HCT116 (cell line): Measurements from ENCODE around the gene ZNF787. TPM values are rescaled to one million over a fixed set of nuclear protein-coding genes. Genes with fewer than 3 reads are reported as not detected.

Source experiments
- ATAC-seq: fragments of 200-7000 bp; cut with Tn5 transposase; 2 replicates; pipeline ENCODE4 v1.9.1; 2020; ENCODE audit warnings: mild to moderate bottlenecking, moderate library complexity
- BruUV-seq: library from RNA; stranded (reverse); fragments of 400-500 nt; replicated peaks from 2 replicates; lab custom pipeline; 2021; lab: Mats Ljungman, UMichigan
- CTCF ChIA-PET: fragments of 300-600 bp; sonication (Branson Sonifier 250); formaldehyde crosslinking; loops from one replicate; lab custom pipeline; 2021; ENCODE audit warnings: antibody characterized with exemption; lab: Charles Lee
- POLR2A ChIA-PET: fragments of 300-600, 350-600 bp; sonication (Branson Sonifier 250); formaldehyde crosslinking; loops from one replicate; lab custom pipeline; 2021; ENCODE audit warnings: antibody characterized with exemption; lab: Charles Lee
- RAD21 ChIA-PET, 2 experiments: fragments of 300-600 bp; sonication (Branson Sonifier 250); formaldehyde crosslinking; loops; one replicate each; lab custom pipeline; 2023; ENCODE audit warnings: low total read pairs in 2 of 2; ENCODE audit not compliant: uncharacterized antibody in 2 of 2, unreplicated experiment in 2 of 2, low non-redundant PET in 1 of 2; lab: Charles Lee
- DNase-seq: peaks from one replicate; pipeline ENCODE4 v3.0.0-alpha.2; 2010; ENCODE audit warnings: low read depth, low spot score
- H2AFZ ChIP-seq: fragments of 200-600 bp; shearing (Covaris generic), sonication (generic); 2 replicates; pipeline ENCODE4 v1.6.1; 2017; ENCODE audit warnings: low read depth, mixed run types, mixed read lengths, antibody characterized with exemption, low read length; ENCODE audit not compliant: poor library complexity, severe bottlenecking
- H3K27ac ChIP-seq: 2 replicates; pipeline ENCODE4 v1.5.1; 2012; ENCODE audit warnings: low read depth, low read length
- H3K27me3 ChIP-seq: fragments of 200-600 bp; sonication (generic); 2 replicates; pipeline ENCODE4 v1.6.1; 2016; ENCODE audit warnings: mixed run types, low read length, mixed read lengths; ENCODE audit not compliant: insufficient read depth
- H3K36me3 ChIP-seq, 2 experiments: fragments of 200-500 bp in 1 of 2; fragments of 200-600 bp in 1 of 2; sonication (Bioruptor generic) in 1 of 2; sonication (generic) in 1 of 2; 2 replicates each; pipeline versions ENCODE4 v1.5.1 to v1.6.1; 2014 to 2016; ENCODE audit warnings: low read length in 2 of 2, inconsistent platforms in 1 of 2, mixed read lengths in 1 of 2, mixed run types in 1 of 2; ENCODE audit not compliant: insufficient read depth in 2 of 2, control insufficient read depth in 1 of 2
- H3K4me1 ChIP-seq, 2 experiments: fragments of 200-600 bp in 1 of 2; sonication (generic) in 1 of 2; 2 replicates each; pipeline versions ENCODE4 v1.5.1 to v1.6.1; 2012 to 2017; ENCODE audit warnings: low read length in 2 of 2, inconsistent platforms in 1 of 2, mild to moderate bottlenecking in 1 of 2, mixed read lengths in 1 of 2, mixed run types in 1 of 2, moderate library complexity in 1 of 2; ENCODE audit not compliant: insufficient read depth in 2 of 2, control insufficient read depth in 1 of 2
- H3K4me2 ChIP-seq: fragments of 200-600 bp; sonication (generic); 2 replicates; pipeline ENCODE4 v1.6.1; 2017; ENCODE audit warnings: mixed run types, low read length, mixed read lengths
- H3K4me3 ChIP-seq, 2 experiments: fragments of 200-600 bp in 1 of 2; sonication (generic) in 1 of 2; replicated peaks in 1 of 2; 2 replicates each; pipeline ENCODE4 v1.5.1; 2011 to 2016; ENCODE audit warnings: low read length in 2 of 2, control low read depth in 1 of 2, low read depth in 1 of 2, mild to moderate bottlenecking in 1 of 2, mixed read lengths in 1 of 2, mixed run types in 1 of 2
- H3K79me2 ChIP-seq: fragments of 200-600 bp; sonication (generic); 2 replicates; pipeline ENCODE4 v1.6.1; 2017; ENCODE audit warnings: mild to moderate bottlenecking, mixed run types, low read length, moderate library complexity, mixed read lengths; ENCODE audit not compliant: insufficient read depth
- H3K9ac ChIP-seq: fragments of 200-600 bp; sonication (generic); 2 replicates; pipeline ENCODE4 v1.6.1; 2016; ENCODE audit warnings: low read length, mixed read lengths
- H3K9me2 ChIP-seq: fragments of 200-600 bp; sonication (generic), shearing (Covaris generic); 2 replicates; pipeline ENCODE4 v1.6.1; 2017; ENCODE audit warnings: mixed run types, mild to moderate bottlenecking, moderate library complexity; ENCODE audit not compliant: insufficient read depth
- H3K9me3 ChIP-seq, 2 experiments: fragments of 200-500 bp in 1 of 2; fragments of 200-600 bp in 1 of 2; sonication (Bioruptor generic) in 1 of 2; sonication (generic) in 1 of 2; 2 replicates each; pipeline ENCODE4 v1.6.1; 2014 to 2017; ENCODE audit warnings: low read length in 2 of 2, mixed read lengths in 2 of 2, inconsistent platforms in 1 of 2, low read depth in 1 of 2, mild to moderate bottlenecking in 1 of 2, mixed run types in 1 of 2, moderate library complexity in 1 of 2; ENCODE audit not compliant: control insufficient read depth in 1 of 2, insufficient read depth in 1 of 2
- H4K20me1 ChIP-seq: fragments of 200-600 bp; sonication (generic), shearing (Covaris generic); 2 replicates; pipeline ENCODE4 v1.6.1; 2017; ENCODE audit warnings: mixed run types, mild to moderate bottlenecking, moderate library complexity; ENCODE audit not compliant: insufficient read depth
- CBX3 ChIP-seq: IDR thresholded peaks from 2 replicates; pipeline ENCODE4 v1.6.1; 2012; ENCODE audit warnings: low read depth
- CEBPB ChIP-seq: IDR thresholded peaks from 2 replicates; pipeline ENCODE4 v1.6.1; 2012; ENCODE audit warnings: low read depth
- EGR1 ChIP-seq: IDR thresholded peaks from 2 replicates; pipeline ENCODE4 v1.6.1; 2012; ENCODE audit warnings: low read depth
- ELF1 ChIP-seq: IDR thresholded peaks from 2 replicates; pipeline ENCODE4 v1.6.1; 2012; ENCODE audit warnings: low read depth, borderline replicate concordance
- EZH2 ChIP-seq: fragments of 200-600 bp; sonication (generic); IDR thresholded peaks from 2 replicates; pipeline ENCODE4 v1.6.1; 2017; ENCODE audit warnings: antibody characterized with exemption, mixed run types
- EZH2phosphoT487 ChIP-seq: fragments of 200-600 bp; IDR thresholded peaks from 2 replicates; pipeline ENCODE4 v1.6.1; 2018; ENCODE audit warnings: antibody characterized with exemption, borderline replicate concordance
- FOSL1 ChIP-seq: IDR thresholded peaks from 2 replicates; pipeline ENCODE4 v1.6.1; 2012; ENCODE audit warnings: low read depth
- JUND ChIP-seq: IDR thresholded peaks from 2 replicates; pipeline ENCODE4 v1.6.1; 2012
- POLR2A ChIP-seq: IDR thresholded peaks from 2 replicates; pipeline ENCODE4 v1.7.0; 2011; ENCODE audit warnings: borderline replicate concordance; ENCODE audit not compliant: insufficient read depth, insufficient read length; ENCODE audit errors: extremely low read depth
- POLR2AphosphoS5 ChIP-seq: IDR thresholded peaks from 2 replicates; pipeline ENCODE4 v1.6.1; 2011; ENCODE audit warnings: mild to moderate bottlenecking, low read depth, low read length, moderate library complexity
- RAD21 ChIP-seq: IDR thresholded peaks from 2 replicates; pipeline ENCODE4 v1.6.1; 2012; ENCODE audit warnings: low read depth, mild to moderate bottlenecking
- SIN3A ChIP-seq: IDR thresholded peaks from 2 replicates; pipeline ENCODE4 v1.6.1; 2012; ENCODE audit warnings: low read depth
- SP1 ChIP-seq: IDR thresholded peaks from 2 replicates; pipeline ENCODE4 v1.6.1; 2012; ENCODE audit warnings: low read depth
- SRF ChIP-seq: IDR thresholded peaks from 2 replicates; pipeline ENCODE4 v1.6.1; 2012; ENCODE audit warnings: low read depth
- YY1 ChIP-seq: IDR thresholded peaks from 2 replicates; pipeline ENCODE4 v1.6.1; 2011; ENCODE audit warnings: low read length, low read depth, moderate library complexity, mild to moderate bottlenecking; ENCODE audit not compliant: insufficient replicate concordance; ENCODE audit errors: extremely low read depth
- ZNF274 ChIP-seq: fragments of 200-500 bp; sonication (Bioruptor generic); IDR thresholded peaks from 2 replicates; pipeline ENCODE4 v1.6.1; 2014; ENCODE audit warnings: mild to moderate bottlenecking, low read depth, low read length, inconsistent platforms
- intact Hi-C: fragments of 100-400 bp; cut with micrococcal nuclease; formaldehyde crosslinking; loops from 2 replicates; pipeline ENCODE4 v1.10.0; 2022
- total RNA-seq: library from RNA; stranded (reverse); gene quantifications from one replicate; pipeline ENCODE4 v1.2.1, GENCODE V29; 2021; ENCODE audit not compliant: unreplicated experiment
- TF ChIP-seq, protein P1 (sequence below), 3 experiments: fragments of 200-600 bp in 1 of 3; sonication (generic) in 1 of 3; IDR thresholded peaks in 2 of 3; conservative IDR thresholded peaks in 1 of 3; 2 replicates each; pipeline ENCODE4 v1.5.1; 2012 to 2017; ENCODE audit warnings: low read depth in 2 of 3, low read length in 2 of 3, antibody characterized with exemption in 1 of 3, borderline replicate concordance in 1 of 3, control low read depth in 1 of 3, mild to moderate bottlenecking in 1 of 3, mixed read lengths in 1 of 3, mixed run types in 1 of 3, moderate library complexity in 1 of 3; ENCODE audit not compliant: insufficient read depth in 1 of 3
- TF ChIP-seq, protein P2 (sequence below): IDR thresholded peaks from 2 replicates; pipeline ENCODE4 v1.6.1; 2012
- TF ChIP-seq, protein P3 (sequence below): IDR thresholded peaks from 2 replicates; pipeline ENCODE4 v1.6.1; 2012; ENCODE audit warnings: low read depth
- TF ChIP-seq, protein P4 (sequence below): IDR thresholded peaks from 2 replicates; pipeline ENCODE4 v1.6.1; 2011; ENCODE audit warnings: mild to moderate bottlenecking, low read length, moderate library complexity; ENCODE audit not compliant: insufficient replicate concordance; ENCODE audit errors: extremely low read depth

ZNF787 gene
- total RNA-seq, 1 experiment from 2014 or later, result 40.3 TPM

DNA sequence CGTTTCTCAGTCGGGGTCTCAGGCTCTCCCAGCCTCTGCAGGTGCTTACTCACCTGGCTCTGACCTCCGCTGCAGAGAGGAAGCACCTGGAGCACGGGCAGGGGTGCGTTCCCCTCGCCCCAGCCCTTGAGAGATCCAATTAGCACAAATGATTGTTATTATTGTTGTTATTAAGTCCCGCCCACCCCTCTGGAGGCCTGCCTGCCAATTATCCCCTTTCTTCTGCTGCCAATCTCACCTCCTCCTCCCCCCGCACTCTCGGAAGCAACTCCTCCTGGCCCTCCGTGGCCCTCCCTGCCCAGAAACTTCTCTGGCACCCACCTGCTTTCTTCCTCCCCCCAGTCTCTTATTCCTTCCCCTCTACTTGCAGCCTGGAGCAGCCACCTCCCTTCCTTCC lies 8.8 kb downstream of the ZNF787 start:
- DNase-seq (no peak), ATAC-seq (no peak)
- H3K36me3 ChIP-seq, result no peaks in the 10 kb centered on the region
- no TSS peak for BruUV-seq
- intact Hi-C loops, result no loop called here
- CTCF ChIA-PET, result no interaction called here
- no peak overlapping the region for H3K4me2 ChIP-seq
- RAD21 ChIA-PET, result no interaction called here
- TF ChIP-seq EZH2phosphoT487 (no peak), CEBPB (no peak), SP1 (no peak), ELF1 (no peak), JUND (no peak), SRF (no peak), YY1 (no peak), ZNF274 (no peak), POLR2AphosphoS5 (no peak), CBX3 (no peak), FOSL1 (no peak), POLR2A (no peak), EZH2 (no peak), RAD21 (no peak), EGR1 (no peak), SIN3A (no peak)
- TF ChIP-seq, protein P1, sequence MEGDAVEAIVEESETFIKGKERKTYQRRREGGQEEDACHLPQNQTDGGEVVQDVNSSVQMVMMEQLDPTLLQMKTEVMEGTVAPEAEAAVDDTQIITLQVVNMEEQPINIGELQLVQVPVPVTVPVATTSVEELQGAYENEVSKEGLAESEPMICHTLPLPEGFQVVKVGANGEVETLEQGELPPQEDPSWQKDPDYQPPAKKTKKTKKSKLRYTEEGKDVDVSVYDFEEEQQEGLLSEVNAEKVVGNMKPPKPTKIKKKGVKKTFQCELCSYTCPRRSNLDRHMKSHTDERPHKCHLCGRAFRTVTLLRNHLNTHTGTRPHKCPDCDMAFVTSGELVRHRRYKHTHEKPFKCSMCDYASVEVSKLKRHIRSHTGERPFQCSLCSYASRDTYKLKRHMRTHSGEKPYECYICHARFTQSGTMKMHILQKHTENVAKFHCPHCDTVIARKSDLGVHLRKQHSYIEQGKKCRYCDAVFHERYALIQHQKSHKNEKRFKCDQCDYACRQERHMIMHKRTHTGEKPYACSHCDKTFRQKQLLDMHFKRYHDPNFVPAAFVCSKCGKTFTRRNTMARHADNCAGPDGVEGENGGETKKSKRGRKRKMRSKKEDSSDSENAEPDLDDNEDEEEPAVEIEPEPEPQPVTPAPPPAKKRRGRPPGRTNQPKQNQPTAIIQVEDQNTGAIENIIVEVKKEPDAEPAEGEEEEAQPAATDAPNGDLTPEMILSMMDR (IDR thresholded peaks at IDR 0.05 in 2 of 3, conservative IDR thresholded peaks at IDR 0.05 in 1 of 3; ENCODE audit: borderline replicate concordance in 1 of 3, insufficient read depth in 1 of 3, low read depth in 2 of 3, low read length in 2 of 3), result no peak
- TF ChIP-seq, protein P2, sequence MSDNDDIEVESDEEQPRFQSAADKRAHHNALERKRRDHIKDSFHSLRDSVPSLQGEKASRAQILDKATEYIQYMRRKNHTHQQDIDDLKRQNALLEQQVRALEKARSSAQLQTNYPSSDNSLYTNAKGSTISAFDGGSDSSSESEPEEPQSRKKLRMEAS, result no peak
- TF ChIP-seq, protein P3, sequence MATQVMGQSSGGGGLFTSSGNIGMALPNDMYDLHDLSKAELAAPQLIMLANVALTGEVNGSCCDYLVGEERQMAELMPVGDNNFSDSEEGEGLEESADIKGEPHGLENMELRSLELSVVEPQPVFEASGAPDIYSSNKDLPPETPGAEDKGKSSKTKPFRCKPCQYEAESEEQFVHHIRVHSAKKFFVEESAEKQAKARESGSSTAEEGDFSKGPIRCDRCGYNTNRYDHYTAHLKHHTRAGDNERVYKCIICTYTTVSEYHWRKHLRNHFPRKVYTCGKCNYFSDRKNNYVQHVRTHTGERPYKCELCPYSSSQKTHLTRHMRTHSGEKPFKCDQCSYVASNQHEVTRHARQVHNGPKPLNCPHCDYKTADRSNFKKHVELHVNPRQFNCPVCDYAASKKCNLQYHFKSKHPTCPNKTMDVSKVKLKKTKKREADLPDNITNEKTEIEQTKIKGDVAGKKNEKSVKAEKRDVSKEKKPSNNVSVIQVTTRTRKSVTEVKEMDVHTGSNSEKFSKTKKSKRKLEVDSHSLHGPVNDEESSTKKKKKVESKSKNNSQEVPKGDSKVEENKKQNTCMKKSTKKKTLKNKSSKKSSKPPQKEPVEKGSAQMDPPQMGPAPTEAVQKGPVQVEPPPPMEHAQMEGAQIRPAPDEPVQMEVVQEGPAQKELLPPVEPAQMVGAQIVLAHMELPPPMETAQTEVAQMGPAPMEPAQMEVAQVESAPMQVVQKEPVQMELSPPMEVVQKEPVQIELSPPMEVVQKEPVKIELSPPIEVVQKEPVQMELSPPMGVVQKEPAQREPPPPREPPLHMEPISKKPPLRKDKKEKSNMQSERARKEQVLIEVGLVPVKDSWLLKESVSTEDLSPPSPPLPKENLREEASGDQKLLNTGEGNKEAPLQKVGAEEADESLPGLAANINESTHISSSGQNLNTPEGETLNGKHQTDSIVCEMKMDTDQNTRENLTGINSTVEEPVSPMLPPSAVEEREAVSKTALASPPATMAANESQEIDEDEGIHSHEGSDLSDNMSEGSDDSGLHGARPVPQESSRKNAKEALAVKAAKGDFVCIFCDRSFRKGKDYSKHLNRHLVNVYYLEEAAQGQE, result no peak
- TF ChIP-seq, protein P4, sequence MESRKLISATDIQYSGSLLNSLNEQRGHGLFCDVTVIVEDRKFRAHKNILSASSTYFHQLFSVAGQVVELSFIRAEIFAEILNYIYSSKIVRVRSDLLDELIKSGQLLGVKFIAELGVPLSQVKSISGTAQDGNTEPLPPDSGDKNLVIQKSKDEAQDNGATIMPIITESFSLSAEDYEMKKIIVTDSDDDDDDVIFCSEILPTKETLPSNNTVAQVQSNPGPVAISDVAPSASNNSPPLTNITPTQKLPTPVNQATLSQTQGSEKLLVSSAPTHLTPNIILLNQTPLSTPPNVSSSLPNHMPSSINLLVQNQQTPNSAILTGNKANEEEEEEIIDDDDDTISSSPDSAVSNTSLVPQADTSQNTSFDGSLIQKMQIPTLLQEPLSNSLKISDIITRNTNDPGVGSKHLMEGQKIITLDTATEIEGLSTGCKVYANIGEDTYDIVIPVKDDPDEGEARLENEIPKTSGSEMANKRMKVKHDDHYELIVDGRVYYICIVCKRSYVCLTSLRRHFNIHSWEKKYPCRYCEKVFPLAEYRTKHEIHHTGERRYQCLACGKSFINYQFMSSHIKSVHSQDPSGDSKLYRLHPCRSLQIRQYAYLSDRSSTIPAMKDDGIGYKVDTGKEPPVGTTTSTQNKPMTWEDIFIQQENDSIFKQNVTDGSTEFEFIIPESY, result no peak
- H3K79me2 ChIP-seq, result peaks cover 99% of the 10 kb centered on the region
- no peaks in the 10 kb centered on the region for H3K27me3 ChIP-seq
- no peak overlapping the region for H3K27ac ChIP-seq
- H3K4me1 ChIP-seq, result no peaks in the 10 kb centered on the region
- no peak overlapping the region for H3K9ac ChIP-seq
- no peak overlapping the region for H2AFZ ChIP-seq
- no peaks in the 10 kb centered on the region for H3K9me2 ChIP-seq
- H3K9me3 ChIP-seq, result no peaks in the 10 kb centered on the region
- H4K20me1 ChIP-seq, result no peaks in the 10 kb centered on the region
- POLR2A ChIA-PET, result no interaction called here
- H3K4me3 ChIP-seq, result no peak overlapping the region
